OCI-LY7 (cell line): ENCODE measurements around the gene ALDH1A3. TPM values are rescaled to one million over a fixed set of nuclear protein-coding genes. Genes with fewer than 3 reads are reported as not detected.

Source experiments
- BruUV-seq: library from RNA; stranded (reverse); fragments of 400-500 nt; replicated peaks from 2 replicates; lab custom pipeline; 2021; lab: Mats Ljungman, UMichigan
- CTCF ChIA-PET: fragments of 300-600 bp; sonication (Branson Sonifier 250); formaldehyde crosslinking; loops from one replicate; lab custom pipeline; 2022; ENCODE audit warnings: antibody characterized with exemption; ENCODE audit not compliant: unreplicated experiment; lab: Charles Lee
- POLR2A ChIA-PET: fragments of 300-600 bp; sonication (Branson Sonifier 250); formaldehyde crosslinking; loops from one replicate; lab custom pipeline; 2022; ENCODE audit warnings: antibody characterized with exemption; lab: Charles Lee
- DNase-seq: peaks from one replicate; pipeline ENCODE4 v3.0.0-alpha.2; 2015; ENCODE audit warnings: low spot score
- H2AFZ ChIP-seq: fragments of 200-600 bp; sonication (generic), shearing (Covaris generic); 2 replicates; pipeline ENCODE4 v1.6.1; 2014; ENCODE audit warnings: mild to moderate bottlenecking, antibody characterized with exemption, low read length, moderate library complexity
- H3K27ac ChIP-seq: fragments of 200-600 bp; sonication (generic); 2 replicates; pipeline ENCODE4 v1.5.1; 2014; ENCODE audit warnings: mixed run types, low read depth, mild to moderate bottlenecking, moderate library complexity, low read length, inconsistent platforms; ENCODE audit not compliant: poor library complexity, severe bottlenecking
- H3K36me3 ChIP-seq: fragments of 200-600 bp; sonication (generic); 2 replicates; pipeline ENCODE4 v1.6.1; 2014; ENCODE audit warnings: mild to moderate bottlenecking, antibody characterized with exemption, low read length, moderate library complexity, mixed read lengths; ENCODE audit not compliant: insufficient read depth
- H3K4me1 ChIP-seq: fragments of 200-600 bp; sonication (generic); 2 replicates; pipeline ENCODE4 v1.5.1; 2014; ENCODE audit warnings: mild to moderate bottlenecking, low read length; ENCODE audit not compliant: insufficient read depth, poor library complexity, severe bottlenecking
- H3K4me2 ChIP-seq: fragments of 200-600 bp; sonication (generic); 2 replicates; pipeline ENCODE4 v1.6.1; 2014; ENCODE audit warnings: mild to moderate bottlenecking, low read length
- H3K4me3 ChIP-seq: fragments of 200-600 bp; sonication (generic); 2 replicates; pipeline ENCODE4 v1.5.1; 2014; ENCODE audit warnings: mild to moderate bottlenecking, low read depth, low read length; ENCODE audit not compliant: poor library complexity, severe bottlenecking
- H3K79me2 ChIP-seq: fragments of 200-600 bp; sonication (generic); 2 replicates; pipeline ENCODE4 v1.6.1; 2016; ENCODE audit warnings: low read depth, mild to moderate bottlenecking, low read length, moderate library complexity, mixed read lengths; ENCODE audit not compliant: insufficient read depth
- H3K9me2 ChIP-seq: fragments of 200-600 bp; sonication (generic); 2 replicates; pipeline ENCODE4 v1.6.1; 2016; ENCODE audit warnings: mild to moderate bottlenecking, low read length, mixed read lengths; ENCODE audit not compliant: insufficient read depth
- H3K9me3 ChIP-seq: fragments of 200-600 bp; sonication (generic); 2 replicates; pipeline ENCODE4 v1.6.1; 2014; ENCODE audit warnings: mild to moderate bottlenecking, mixed run types, low read length, mixed read lengths
- H4K20me1 ChIP-seq: fragments of 200-600 bp; sonication (generic); 2 replicates; pipeline ENCODE4 v1.6.1; 2014; ENCODE audit warnings: mild to moderate bottlenecking, antibody characterized with exemption, low read length, moderate library complexity, mixed read lengths; ENCODE audit not compliant: insufficient read depth
- CTCF ChIP-seq: fragments of 200-600 bp; sonication (generic); conservative IDR thresholded peaks from 2 replicates; pipeline ENCODE4 v1.5.1; 2014; ENCODE audit warnings: mild to moderate bottlenecking, antibody characterized with exemption, low read length, moderate library complexity, mixed read lengths
- EZH2phosphoT487 ChIP-seq: fragments of 200-600 bp; sonication (generic); IDR thresholded peaks from 2 replicates; pipeline ENCODE4 v1.6.1; 2018; ENCODE audit warnings: low read depth, borderline replicate concordance, mild to moderate bottlenecking, mixed run types, antibody characterized with exemption, low read length, moderate library complexity, mixed read lengths
- intact Hi-C: fragments of 100-400 bp; cut with micrococcal nuclease; formaldehyde crosslinking; loops from one replicate; pipeline ENCODE4 v1.10.0; 2022; ENCODE audit not compliant: unreplicated experiment
- total RNA-seq, 2 experiments: library from RNA; depleted of rRNA in 1 of 2; stranded (reverse); fragments of >200 nt in 1 of 2; shearing (Covaris generic) in 1 of 2; gene quantifications; 2 replicates each; pipeline ENCODE4 v1.2.3, GENCODE V29; 2014 to 2022

The ALDH1A3 gene
- total RNA-seq, 2 experiments from 2014 or later, result not detected

- BruUV-seq, result no TSS peak
- Histone ChIP-seq H3K79me2 (no peaks in the 10 kb centered on the region), H3K9me3 (no peaks in the 10 kb centered on the region), H3K4me2 (no peak overlapping the region), H2AFZ (no peak overlapping the region), H3K27ac (no peak overlapping the region), H3K4me3 (no peak overlapping the region), H3K36me3 (no peaks in the 10 kb centered on the region), H3K4me1 (no peaks in the 10 kb centered on the region), H4K20me1 (no peaks in the 10 kb centered on the region), H3K9me2 (no peaks in the 10 kb centered on the region)
- intact Hi-C loops, result no loop called here
- POLR2A ChIA-PET, result no interaction called here
- no peak for TF ChIP-seq EZH2phosphoT487
- no peak for TF ChIP-seq CTCF
- CTCF ChIA-PET, result no interaction called here
- DNase-seq, result no peak
Observed at GRCh38 chr15:100885116-100885515, 5.5 kb downstream of the ALDH1A3 start.

- Histone ChIP-seq H3K27ac (no peak overlapping the region), H3K9me2 (no peaks in the 10 kb centered on the region), H4K20me1 (no peaks in the 10 kb centered on the region), H3K4me2 (no peak overlapping the region), H3K9me3 (no peaks in the 10 kb centered on the region), H3K36me3 (no peaks in the 10 kb centered on the region), H3K4me1 (no peaks in the 10 kb centered on the region), H3K79me2 (no peaks in the 10 kb centered on the region), H2AFZ (no peak overlapping the region), H3K4me3 (no peak overlapping the region)
- ChIA-PET CTCF (no interaction called here), POLR2A (no interaction called here)
- BruUV-seq, result no TSS peak
- intact Hi-C loops, result no loop called here
- DNase-seq, result no peak
- no peak for TF ChIP-seq CTCF
- no peak for TF ChIP-seq EZH2phosphoT487
Observed at GRCh38 chr15:100885811-100886210, 6.2 kb downstream of the ALDH1A3 start.

- TF ChIP-seq EZH2phosphoT487, result no peak
- TF ChIP-seq CTCF, result no peak
- Histone ChIP-seq H3K27ac (no peak overlapping the region), H3K79me2 (no peaks in the 10 kb centered on the region), H3K4me1 (no peaks in the 10 kb centered on the region), H3K9me3 (no peaks in the 10 kb centered on the region), H3K4me3 (no peak overlapping the region), H3K36me3 (no peaks in the 10 kb centered on the region), H3K4me2 (no peak overlapping the region), H3K9me2 (no peaks in the 10 kb centered on the region), H2AFZ (no peak overlapping the region), H4K20me1 (no peaks in the 10 kb centered on the region)
- no TSS peak for BruUV-seq
- intact Hi-C loops, result no loop called here
- POLR2A ChIA-PET, result interaction anchor here (0.6 kb wide), 1 partner anchor 138 kb away, joined by 4 read pairs; no protein-coding TSS in a partner anchor
- CTCF ChIA-PET, result no interaction called here
- no peak for DNase-seq
Observed at GRCh38 chr15:100887211-100887913, 7.7 kb downstream of the ALDH1A3 start.
